IMR-90 (cell line): ENCODE data around the gene SPAG16.

Experiments used
- BHLHE40 ChIP-seq: fragments of 150-350 bp; IDR thresholded peaks from 2 replicates; pipeline ENCODE4 v1.6.1; 2016; ENCODE audit warnings: mild to moderate bottlenecking, low read depth, low read length
- CEBPB ChIP-seq: IDR thresholded peaks from 2 replicates; pipeline ENCODE4 v1.6.1; 2012; ENCODE audit warnings: low read depth, low read length, improper control_type of control experiment
- CHD1 ChIP-seq: IDR thresholded peaks from 2 replicates; pipeline ENCODE4 v1.6.1; 2012; ENCODE audit warnings: low read depth, low read length, improper control_type of control experiment
- MAFK ChIP-seq: IDR thresholded peaks from 2 replicates; pipeline ENCODE4 v1.6.1; 2012; ENCODE audit warnings: low read depth, low read length, improper control_type of control experiment
- MXI1 ChIP-seq: IDR thresholded peaks from 2 replicates; pipeline ENCODE4 v1.6.1; 2012; ENCODE audit warnings: low read depth, mild to moderate bottlenecking, low read length, moderate library complexity, borderline replicate concordance
- NFE2L2 ChIP-seq: fragments of 150-350 bp; IDR thresholded peaks from 2 replicates; pipeline ENCODE4 v1.6.1; 2016; ENCODE audit warnings: low read depth, mild to moderate bottlenecking, low read length
- POLR2A ChIP-seq: IDR thresholded peaks from 2 replicates; pipeline ENCODE4 v1.6.1; 2012; ENCODE audit warnings: mild to moderate bottlenecking, low read depth, low read length
- RAD21 ChIP-seq: IDR thresholded peaks from 2 replicates; pipeline ENCODE4 v1.6.1; 2012; ENCODE audit warnings: low read length, improper control_type of control experiment
- RCOR1 ChIP-seq: IDR thresholded peaks from 2 replicates; pipeline ENCODE4 v1.6.1; 2012; ENCODE audit warnings: mild to moderate bottlenecking, low read length, improper control_type of control experiment; ENCODE audit not compliant: insufficient replicate concordance
- SMC3 ChIP-seq: fragments of 150-350 bp; IDR thresholded peaks from 2 replicates; pipeline ENCODE4 v1.6.1; 2016; ENCODE audit warnings: low read depth, mild to moderate bottlenecking, antibody characterized with exemption, low read length, moderate library complexity
- USF2 ChIP-seq: fragments of 150-350 bp; IDR thresholded peaks from 2 replicates; pipeline ENCODE4 v1.6.1; 2017; ENCODE audit warnings: mild to moderate bottlenecking, antibody characterized with exemption, low read length, low read depth
- TF ChIP-seq, protein P1 (sequence below): conservative IDR thresholded peaks from 2 replicates; pipeline ENCODE4 v1.5.1; 2012; ENCODE audit warnings: mild to moderate bottlenecking, low read depth, low read length, improper control_type of control experiment

- TF ChIP-seq, protein P1, sequence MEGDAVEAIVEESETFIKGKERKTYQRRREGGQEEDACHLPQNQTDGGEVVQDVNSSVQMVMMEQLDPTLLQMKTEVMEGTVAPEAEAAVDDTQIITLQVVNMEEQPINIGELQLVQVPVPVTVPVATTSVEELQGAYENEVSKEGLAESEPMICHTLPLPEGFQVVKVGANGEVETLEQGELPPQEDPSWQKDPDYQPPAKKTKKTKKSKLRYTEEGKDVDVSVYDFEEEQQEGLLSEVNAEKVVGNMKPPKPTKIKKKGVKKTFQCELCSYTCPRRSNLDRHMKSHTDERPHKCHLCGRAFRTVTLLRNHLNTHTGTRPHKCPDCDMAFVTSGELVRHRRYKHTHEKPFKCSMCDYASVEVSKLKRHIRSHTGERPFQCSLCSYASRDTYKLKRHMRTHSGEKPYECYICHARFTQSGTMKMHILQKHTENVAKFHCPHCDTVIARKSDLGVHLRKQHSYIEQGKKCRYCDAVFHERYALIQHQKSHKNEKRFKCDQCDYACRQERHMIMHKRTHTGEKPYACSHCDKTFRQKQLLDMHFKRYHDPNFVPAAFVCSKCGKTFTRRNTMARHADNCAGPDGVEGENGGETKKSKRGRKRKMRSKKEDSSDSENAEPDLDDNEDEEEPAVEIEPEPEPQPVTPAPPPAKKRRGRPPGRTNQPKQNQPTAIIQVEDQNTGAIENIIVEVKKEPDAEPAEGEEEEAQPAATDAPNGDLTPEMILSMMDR, result no peak
- TF ChIP-seq POLR2A (no peak), CEBPB (no peak), RAD21 (no peak), SMC3 (no peak), CHD1 (no peak), MXI1 (no peak), BHLHE40 (no peak), RCOR1 (no peak), NFE2L2 (no peak), MAFK (no peak), USF2 (no peak)
These were observed 22.5 kb upstream of the SPAG16 start for GRCh38 chr2:213261715-213262114.
